Suppressor macrophage treated with lipopolysaccharide for 1 hour (primary cell): ENCODE results near the gene TMC7.
A peak's percentile ranks its signal among the peaks of the same experiment; 100 is the strongest.
"Not testable (repeated sequence)": the region's sequence is repeated elsewhere in the genome, so short reads cannot be mapped to it uniquely, and the experiment has no call there.

Experiments
- DNase-seq, 3 donors: peaks; one replicate each; pipeline ENCODE4 v3.0.0-alpha.2; 2020 to 2022

The TMC7 gene

DNA sequence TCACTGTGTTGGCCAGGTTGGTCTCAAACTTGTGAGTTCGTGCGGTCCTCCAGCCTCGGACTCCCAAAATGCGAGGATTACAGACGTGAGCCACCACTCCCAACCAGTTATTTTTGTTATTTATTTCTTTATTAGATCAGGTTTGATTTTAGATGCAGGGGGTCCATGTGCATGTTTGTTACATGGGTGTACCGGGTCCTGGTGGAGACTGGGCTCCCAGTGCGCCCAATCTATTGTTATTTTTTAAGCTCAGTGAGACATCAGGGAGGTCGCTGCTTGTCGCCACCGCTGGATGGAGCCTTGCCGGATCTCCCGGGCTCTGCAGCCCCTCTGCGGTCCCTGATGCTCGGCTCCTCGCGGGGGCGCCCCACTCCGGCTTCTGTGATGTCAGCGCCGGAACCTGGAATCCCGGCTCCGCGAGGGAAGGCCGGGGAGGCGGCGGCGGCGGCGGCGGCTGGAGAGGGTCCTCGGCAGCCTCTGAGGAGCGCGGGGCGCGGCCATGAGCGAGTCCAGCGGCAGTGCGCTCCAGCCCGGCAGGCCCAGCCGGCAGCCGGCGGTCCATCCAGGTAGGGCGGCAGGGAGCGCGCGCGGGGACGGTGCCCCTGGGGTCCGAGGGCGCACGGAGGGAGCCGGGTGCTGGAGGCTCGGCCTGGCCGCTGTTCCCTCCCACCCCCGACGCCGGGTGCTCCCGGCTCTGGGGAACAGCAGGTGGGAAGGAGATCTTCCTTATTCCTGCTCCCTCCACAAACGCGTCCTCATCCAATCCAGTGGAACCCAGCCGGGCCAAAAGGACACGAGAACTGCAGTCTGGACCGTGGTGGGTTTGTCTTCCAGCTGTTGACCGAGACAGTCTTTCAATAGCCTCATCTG, at the start of gene TMC7:
TMC7 (plus strand) TSS at position 370 of the 870 bp plus-strand sequence; CDS start at position 500, 130 bp downstream.
- DNase-seq: peak; percentile 31 to 73 (median 56)

DNA sequence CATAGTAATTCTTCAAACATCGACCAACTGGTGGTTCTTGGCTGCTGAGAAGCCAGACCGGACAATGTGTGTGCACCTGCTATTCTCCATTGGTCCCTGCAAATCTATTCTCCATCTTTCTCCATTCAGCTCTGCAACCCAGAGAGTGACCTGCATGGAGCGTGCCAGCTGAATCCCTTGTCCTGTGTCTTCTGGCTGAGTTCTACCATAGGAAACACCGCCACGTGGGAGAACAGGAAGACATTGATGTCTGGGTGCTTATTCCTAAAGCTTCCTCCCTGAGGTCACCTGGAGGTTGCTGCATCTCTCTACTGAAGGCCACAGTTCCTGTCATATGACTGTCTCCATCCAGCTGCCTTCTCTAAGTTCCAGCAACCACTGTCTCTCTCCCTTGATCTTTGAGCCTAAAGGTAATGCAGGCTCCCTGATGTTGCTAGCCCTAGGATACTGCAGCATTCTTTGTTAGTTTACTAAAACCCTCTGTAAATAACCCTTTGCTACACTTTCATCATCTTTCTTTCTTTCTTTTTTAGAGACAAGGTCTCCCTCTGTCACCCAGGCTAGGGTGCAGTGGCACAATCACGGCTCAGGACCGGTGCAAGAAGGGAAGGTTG, 46.9 kb upstream of the TMC7 start:
- DNase-seq: no peak

DNA sequence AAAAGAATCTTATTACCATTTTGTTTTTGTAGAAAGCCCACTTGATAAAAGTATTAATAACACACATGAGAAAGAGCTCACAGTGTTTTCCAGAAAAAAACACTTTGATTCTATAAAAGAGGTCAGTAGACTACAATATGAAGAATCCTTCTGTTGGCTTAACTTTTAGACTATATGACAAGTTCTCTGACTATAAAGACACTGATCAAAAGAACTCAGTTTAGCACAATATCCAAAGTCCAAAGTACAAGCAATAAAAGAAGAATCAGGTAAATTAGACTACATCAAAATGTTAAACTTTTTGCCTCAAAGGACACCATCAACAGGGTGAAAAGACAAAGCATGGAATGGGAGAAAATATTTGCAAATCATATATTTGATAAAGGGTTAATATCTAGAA, 46.3 kb upstream of the TMC7 start:
- DNase-seq: no peak

DNA sequence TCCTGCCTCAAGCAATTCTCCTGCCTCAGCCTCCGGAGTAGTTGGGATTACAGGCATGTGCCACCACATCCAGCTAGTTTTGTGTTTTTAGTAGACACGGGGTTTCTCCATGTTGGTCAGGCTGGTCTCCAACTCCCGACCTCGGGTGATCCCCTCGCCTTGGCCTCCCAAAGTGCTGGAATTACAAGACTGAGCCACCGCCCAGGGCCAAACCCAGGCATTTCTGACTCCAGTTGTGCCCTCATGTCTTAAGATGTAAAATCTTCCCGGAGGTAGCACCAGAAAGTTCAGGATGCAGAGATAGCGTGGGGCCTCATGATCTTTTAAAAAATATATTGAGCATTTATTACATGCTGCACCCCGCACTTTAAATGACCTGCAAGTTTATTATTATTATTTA, 44.7 kb upstream of the TMC7 start:
- no peak for DNase-seq

DNA sequence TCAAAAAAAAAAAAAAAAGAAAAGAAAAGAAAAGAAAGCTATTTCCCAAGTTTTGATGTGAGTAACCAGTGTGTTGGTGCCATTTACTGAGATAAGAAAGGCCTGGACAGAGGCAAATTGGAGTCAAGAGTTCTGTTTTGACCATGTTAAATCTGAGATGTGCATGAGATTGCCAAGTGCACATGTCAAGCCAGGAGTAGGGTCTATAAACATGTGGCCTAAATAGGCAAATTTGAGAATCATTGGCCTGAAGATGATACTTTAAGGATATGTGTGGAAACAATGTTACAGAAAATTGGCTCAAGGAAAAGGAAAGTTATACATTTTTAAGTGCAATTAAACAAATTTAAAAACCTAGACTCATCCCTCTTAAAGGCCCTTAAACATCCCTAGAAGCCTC, 42.3 kb upstream of the TMC7 start:
- DNase-seq: no peak

DNA sequence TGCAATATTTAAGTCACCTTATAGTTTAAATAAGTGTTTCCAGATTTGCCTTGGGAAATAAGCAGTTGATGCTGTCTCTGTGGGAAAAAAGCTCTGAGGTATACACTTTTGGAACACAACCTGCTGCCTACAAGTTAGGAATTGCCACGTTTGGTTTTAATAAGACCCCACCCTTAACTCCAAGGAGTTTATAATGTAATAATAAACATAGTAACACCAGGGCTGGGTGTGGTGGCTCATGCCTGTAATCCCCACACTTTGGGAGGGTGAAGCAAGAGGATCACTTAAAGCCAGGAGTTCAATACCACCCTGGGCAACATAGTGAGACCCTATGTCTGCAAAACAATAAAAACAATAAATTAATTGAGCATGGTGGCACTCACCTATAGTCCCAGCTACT, 41.7 kb upstream of the TMC7 start:
- no peak for DNase-seq

DNA sequence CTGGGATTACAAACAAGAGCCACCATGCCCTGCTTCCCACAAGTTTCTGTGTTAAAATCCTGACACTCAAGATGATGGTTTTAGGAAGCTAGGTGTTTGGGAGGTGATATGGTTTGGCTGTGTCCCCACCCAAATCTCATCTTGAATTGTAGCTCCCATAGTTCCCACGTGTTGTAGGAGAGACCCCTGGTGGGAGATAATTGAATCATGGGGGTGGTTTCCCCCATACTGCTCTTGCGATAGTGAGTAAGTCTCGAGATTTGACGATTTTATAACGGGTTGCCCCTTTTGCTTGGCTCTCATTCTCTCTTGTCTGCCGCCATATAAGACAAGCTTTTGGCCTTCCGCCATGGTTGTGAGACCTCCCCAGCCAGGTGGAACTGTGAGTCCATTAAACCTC, 40.3 kb upstream of the TMC7 start:
- no peak for DNase-seq

DNA sequence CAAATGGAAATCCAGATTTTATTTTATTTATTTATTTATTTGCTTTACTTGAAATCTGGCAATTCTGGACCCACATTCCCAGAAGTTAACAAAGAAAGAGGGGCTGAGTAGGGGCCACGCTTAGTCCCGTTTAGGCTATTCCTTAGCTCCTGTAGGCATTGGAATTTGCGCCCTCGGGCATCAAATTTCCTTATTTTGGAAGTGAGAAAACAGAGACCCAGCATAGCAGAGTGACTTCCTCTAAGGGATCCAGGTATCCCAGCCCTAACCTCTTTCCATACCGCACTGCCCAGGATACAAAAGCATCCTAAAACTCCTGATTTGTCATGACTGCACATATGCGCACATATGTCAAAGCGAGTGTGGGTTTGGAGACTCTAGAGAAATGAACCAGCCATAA, 38.5 kb upstream of the TMC7 start:
- DNase-seq: no peak

DNA sequence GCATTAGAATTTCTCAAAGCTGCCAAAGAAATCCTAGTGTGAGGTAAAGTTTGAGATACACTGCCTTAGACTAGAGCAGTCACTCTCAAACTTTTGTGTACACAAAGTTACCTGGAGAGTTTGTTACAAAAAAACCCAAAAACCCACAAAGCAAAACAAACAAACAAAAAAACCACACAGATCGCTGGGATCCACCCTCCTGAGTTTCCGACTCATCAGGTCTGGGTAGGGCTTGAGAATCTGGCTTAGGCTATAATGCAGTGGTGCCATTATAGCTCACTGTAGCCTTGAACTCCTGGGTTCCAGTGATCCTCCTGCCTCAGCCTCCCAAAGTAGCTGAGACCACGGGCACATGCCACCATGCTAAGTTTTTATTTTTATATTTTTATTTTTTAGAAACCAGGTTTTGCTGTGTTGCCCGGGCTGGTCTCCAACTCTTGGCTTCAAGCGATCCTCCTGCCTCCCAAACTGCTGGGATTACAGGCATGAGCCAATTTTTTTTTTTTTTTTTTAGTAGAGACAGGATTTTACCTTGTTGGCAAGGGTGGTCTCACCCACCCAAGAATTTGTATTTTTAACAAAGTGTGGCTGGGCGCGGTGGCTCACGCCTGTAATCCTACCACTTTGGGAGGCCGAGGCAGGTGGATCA, 35.2 kb upstream of the TMC7 start:
- DNase-seq: no peak

DNA sequence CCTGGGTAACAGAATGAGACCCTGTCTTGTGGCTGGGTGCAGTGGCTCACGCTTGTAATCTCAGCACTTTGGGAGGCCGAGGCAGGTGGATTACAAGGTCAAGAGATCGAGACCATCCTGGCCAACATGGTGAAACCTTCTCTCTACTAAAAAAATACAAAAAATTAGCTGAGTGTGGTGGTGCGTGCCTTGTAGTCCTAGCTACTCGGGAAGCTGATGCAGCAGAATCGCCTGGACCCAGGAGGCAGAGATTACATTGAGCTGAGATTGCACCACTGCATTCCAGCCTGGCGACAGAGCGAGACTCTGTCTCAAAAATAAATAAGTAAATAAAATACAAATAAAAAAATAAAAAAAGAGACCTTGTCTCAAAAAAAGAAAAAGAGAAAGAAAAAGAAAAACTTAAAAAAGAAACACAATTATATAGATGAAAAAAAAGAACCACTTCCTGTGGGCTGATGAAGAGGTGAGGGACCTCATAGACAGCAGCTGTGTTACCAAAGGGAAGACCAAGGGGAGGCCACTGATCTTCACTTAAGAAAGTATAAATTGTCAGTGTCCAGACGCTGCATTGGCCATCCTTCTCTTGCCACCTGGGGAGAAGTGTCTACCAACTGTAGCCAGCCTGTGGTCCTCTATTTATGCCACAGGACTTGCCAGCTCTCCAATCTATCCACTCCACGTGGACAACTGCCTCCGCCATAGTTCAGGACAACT, 33.1 kb upstream of the TMC7 start:
- no peak for DNase-seq

DNA sequence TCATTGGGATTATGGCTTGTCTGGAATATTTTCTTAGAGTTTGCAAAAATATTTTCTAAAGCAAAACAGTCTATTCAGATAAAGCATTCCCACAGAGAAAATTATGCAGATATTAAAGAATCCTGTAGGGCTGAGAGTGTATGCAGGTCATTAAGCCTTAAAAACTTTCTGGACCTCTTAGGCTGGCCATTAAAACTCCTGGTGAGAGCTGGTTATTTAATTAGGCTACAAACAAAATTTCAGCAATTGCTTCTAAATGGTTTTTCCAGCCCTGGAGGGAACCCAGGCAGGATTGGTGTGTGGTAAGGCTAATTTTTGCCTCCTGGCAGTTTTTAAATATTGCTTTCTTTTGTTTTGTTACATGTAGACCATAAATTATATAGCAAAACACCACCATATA, 30.2 kb upstream of the TMC7 start:
- no peak for DNase-seq

DNA sequence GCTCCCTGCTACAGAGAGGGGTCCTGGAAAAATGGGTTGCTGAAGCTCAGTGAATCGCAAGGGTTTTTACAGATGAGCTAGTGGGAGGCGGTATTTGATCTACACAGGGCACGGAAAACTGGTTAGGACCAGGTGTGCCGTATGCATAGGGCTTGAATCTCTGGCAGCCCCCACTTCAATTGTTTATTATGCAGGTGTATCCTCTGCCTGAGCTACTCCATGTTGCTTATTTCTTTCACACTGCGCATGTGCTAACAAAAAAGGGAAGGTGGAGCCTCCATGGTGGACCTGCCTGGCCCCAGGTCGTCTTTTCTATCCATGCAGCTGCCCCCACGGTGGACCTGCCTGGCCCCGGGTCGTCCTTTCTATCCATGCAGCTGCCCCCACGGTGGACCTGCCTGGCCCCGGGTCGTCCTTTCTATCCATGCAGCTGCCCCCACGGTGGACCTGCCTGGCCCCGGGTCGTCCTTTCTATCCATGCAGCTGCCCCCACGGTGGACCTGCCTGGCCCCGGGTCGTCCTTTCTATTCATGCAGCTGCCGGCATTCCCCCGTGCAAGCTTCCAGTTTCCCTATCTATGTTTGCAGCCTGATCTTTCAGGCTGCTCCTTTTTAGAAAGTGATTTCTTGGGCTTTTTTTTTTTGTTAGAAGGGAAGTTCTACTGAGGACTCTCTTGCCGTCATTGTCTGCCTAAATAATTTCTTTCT, 27.7 kb upstream of the TMC7 start:
- peak in 2 of 3 donors; percentile 19 to 44 for DNase-seq

DNA sequence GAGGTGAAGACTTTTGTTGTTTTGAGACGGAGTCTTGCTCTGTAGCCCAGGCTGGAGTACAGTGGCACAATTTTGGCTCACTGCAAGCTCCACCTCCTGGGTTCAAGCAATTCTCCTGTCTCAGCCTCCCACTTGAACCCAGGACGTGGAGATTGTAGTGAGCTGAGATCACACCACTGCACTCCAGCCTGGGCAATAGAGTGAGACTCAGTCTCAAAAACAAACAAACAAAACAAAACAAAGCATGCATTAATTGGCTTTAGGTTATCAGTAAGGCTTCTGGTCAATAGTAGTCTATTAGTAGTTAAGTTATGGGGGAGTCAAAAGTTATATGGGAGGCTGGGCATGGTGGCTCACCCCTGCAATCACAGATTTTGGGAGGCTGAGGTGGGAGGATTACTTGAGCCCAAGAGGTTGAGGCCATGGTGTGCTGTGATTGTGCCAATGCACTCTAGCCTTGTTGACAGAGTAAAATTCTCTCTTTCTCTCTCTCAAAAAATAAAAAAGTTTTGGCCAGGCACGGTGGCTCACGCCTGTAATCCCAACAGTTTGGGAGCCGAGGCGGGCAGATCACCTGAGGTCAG, 27.0 kb upstream of the TMC7 start:
- DNase-seq: not testable (repeated sequence)

DNA sequence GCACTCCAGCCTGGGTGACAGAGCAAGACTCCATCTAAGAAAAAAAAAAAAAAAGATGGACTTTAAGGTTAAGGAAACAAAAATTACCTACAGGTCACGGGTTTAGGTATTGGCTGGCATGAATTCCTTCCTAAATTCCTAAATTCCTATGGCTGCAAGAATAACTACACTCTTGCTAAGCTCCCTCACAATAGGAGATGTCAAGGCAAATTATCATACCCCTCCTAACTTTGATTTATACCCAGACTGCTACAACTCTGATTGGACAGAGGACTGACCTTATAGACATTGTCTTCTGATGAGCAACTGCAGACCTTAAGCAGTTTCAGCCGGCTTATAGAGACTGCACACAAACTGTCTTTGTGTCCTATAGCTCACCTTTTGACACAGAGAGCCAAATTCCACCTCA, 25.1 kb upstream of the TMC7 start:
- DNase-seq: no peak

DNA sequence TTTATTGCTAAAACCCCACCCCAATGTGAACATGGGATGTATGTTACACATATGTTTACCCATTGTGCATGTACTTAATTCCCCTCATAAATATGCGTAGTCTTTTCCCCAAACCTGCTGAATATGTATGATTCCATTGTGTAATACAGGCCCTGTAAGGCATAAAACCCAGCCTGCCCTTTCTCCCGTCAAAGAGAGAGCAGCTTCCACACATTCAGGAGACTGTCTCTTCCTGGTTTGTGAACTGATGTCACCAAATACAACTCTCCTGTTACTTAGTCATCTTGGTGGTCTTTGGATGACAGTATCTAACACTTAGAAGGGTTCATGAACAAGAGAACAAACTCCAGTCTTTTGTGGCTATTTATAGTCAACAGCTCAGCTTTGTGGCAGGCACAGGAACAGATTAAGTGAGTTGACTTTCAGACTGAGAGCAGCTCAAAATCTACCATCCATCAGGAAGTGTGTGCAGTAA, 24.7 kb upstream of the TMC7 start:
- DNase-seq: no peak

DNA sequence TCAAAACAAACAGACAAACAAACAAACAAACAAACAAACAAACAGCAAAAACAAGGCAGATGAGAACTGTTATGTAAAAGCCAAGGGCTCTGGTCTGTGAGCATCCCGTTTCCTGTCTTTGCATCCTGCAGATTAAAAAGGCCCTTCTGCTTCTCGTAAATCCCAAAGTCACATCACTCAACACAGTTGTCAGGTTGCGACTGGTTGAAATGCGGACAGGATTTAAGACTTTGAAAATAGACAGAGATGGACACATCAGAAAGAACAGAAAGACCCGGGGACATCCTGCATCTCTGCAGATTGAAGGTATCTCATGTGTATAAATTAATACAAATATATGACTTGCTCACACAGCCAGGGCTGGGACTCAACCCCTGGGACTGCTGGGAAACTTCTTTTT, 18.2 kb upstream of the TMC7 start:
- DNase-seq: no peak

DNA sequence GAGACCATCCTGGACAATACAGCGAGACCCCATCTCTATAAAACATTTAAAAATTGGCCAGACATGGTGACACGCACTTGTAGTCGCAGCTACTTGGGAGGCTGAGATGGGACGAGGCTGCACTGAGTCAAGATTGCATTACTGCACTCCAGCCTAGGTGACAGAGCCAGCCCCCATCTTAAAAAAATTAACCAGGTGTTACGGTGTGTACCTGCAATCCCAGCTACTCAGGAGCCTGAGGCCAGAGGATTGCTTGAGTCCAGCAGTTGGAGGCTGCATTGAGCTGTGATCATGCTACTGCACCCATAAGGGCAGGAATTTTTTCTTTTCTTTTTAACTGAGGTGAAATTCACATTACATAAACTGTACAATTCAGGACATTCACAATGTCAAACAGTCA, 16.9 kb upstream of the TMC7 start:
- no peak for DNase-seq

DNA sequence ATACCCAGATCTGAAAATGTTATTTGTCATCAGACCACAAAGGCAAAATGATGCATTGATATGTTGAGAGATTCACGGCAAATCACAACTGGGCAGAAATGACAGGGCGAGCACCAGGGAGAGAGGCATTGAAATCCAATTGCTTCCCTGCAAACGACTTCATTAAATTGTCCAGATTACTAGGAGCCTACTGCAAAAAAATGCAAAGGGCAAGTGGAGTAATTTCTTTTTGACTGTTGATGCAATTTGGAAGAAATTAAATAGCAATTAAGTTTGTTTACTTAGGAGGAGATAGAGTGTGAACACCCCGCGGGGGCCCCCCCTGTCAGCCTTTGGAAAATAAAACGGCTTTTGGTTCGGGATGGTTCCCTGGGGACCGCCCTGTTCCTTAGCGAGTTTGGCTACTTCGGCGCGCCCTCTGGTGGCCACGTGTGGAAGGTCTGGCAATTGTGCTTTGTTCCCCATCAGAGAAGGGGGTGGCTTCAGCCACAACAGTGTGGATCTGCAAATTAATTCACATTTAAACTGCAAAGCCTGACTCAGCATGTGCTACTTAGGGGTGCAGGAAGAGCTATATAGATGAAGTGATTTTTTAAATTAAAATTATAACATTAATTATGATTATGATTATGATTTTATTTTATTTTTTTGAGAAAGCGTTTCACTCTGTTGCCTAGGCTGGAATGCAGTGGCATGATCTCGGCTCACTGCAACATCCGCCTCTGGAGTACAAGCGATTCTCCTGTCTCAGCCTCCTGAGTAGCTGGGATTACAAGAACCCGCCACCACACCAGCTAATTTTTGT, 14.5 kb upstream of the TMC7 start:
- DNase-seq: peak; percentile 81 to 88 (median 86)

DNA sequence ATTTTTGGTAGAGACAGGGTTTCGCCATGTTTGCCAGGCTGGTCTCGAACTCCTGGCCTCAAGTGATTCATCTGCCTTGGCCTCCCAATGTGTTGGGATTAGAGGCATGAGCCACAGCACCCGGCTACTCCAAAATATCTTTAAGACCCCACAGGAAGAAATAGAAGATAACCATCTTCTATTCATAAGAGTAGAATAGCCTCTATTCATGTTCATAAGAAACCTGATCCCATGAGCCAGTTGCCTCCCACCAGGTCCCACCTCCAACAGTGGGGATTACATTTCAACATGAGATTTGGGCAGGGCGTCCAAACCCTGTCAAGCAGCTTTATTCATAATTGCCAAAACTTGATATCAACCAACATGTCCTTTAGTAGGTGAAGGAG, 13.9 kb upstream of the TMC7 start:
- no peak for DNase-seq

DNA sequence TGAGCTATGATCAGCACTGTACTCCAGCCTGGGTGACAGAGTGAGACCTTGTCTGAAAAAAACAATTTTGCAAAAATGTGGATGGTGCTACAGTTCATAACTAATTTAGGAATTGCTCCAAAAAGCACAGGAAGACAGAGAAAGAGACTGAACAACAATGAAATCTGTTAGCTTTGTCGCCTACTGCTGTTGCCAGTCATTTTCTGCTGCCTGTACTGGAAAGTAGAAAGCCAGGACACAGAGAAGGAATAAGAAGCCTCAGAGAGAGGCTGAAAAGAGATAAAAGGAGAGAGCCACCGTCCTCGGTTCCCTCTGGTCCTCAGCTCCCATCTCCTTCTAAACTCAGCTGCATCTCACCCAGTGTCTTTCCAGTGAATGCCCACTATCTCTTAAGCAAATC, 8.6 kb upstream of the TMC7 start:
- no peak for DNase-seq

DNA sequence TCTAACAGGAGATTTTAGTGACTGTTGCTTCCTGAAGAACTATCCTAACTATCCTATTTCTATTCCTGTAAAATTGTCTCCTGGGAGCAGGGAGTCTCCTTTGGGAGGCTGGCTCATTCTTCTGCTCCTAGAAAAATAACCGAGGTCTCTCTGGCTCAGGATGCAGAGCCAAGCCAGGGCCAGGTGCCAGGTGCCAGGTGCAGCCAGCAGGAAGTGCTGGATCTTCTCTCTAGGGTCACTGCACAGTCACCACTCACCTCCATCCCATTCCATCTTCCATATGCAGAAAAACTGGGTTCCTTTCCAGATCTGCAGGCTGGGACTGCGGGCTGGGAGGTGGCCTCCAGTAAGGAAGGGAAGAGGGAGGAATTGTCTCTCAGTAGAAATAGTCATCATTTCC, 3.8 kb upstream of the TMC7 start:
- no peak for DNase-seq
